ENCODE results near the gene ARHGAP9.
A peak's percentile ranks its signal among the peaks of the same experiment; 100 is the strongest.
"Not testable (repeated sequence)": the region's sequence is repeated elsewhere in the genome, so short reads cannot be mapped to it uniquely, and the experiment has no call there.

Gene ARHGAP9

GRCh38 chr12:57479376-57480115 lies at the start of gene ARHGAP9:
ARHGAP9 (minus strand) TSS chr12:57479866; CDS start chr12:57479406, 460 bp downstream.
- DNase-seq, result peak; percentile 89

GRCh38 chr12:57528831-57529555 lies 49.3 kb upstream of the ARHGAP9 start:
- no peak for DNase-seq

- no peak for DNase-seq
Measured at GRCh38 chr12:57528176-57528575, 48.5 kb upstream of the ARHGAP9 start.

GRCh38 chr12:57527184-57527583 lies 47.5 kb upstream of the ARHGAP9 start:
- no peak for DNase-seq

GRCh38 chr12:57526477-57527126 lies 46.9 kb upstream of the ARHGAP9 start:
- no peak for DNase-seq

- DNase-seq, result no peak
Measured at GRCh38 chr12:57525615-57526383, 46.1 kb upstream of the ARHGAP9 start.

GRCh38 chr12:57524814-57525614 lies 45.3 kb upstream of the ARHGAP9 start:
- no peak for DNase-seq

- no peak for DNase-seq
Measured at GRCh38 chr12:57523706-57524614, 44.3 kb upstream of the ARHGAP9 start.

GRCh38 chr12:57522887-57523705 lies 43.4 kb upstream of the ARHGAP9 start:
- peak; percentile 63 for DNase-seq

GRCh38 chr12:57522011-57522886 lies 42.6 kb upstream of the ARHGAP9 start, which contains the start of gene MBD6:
MBD6 (plus strand) TSS chr12:57522824; CDS start chr12:57524304, 1,480 bp downstream.
- peak; percentile 93 for DNase-seq

- no peak for DNase-seq
Measured at GRCh38 chr12:57521525-57522010, 41.9 kb upstream of the ARHGAP9 start.

GRCh38 chr12:57520053-57520818 lies 40.6 kb upstream of the ARHGAP9 start, which contains the start of gene DDIT3:
DDIT3 (minus strand) TSS chr12:57520514; CDS start chr12:57517406, 3,108 bp downstream.
- DNase-seq, result peak; percentile 99

- DNase-seq, result peak; percentile 46
Measured at GRCh38 chr12:57519796-57520052, 40.1 kb upstream of the ARHGAP9 start.

- DNase-seq, result peak; percentile 10
Measured at GRCh38 chr12:57518920-57519795, 39.5 kb upstream of the ARHGAP9 start.

GRCh38 chr12:57518176-57518919 lies 38.7 kb upstream of the ARHGAP9 start:
- DNase-seq, result peak; percentile 16

GRCh38 chr12:57517718-57518117 lies 38.1 kb upstream of the ARHGAP9 start:
- not testable (repeated sequence) for DNase-seq

All from CD4-positive, alpha-beta T cell treated with Interleukin-17A for 1 hour (primary cell).